Stimulated activated CD4-positive, alpha-beta T cell treated with anti-CD3 and anti-CD28 coated beads, Interleukin-12 subunit alpha, Interleukin-12 subunit beta, amount 100 ng/mL, for 4 hours (primary cell): ENCODE measurements around the gene PIGN.

Source experiments
- DNase-seq: peaks from one replicate; pipeline ENCODE4 v3.0.0-alpha.2; 2020

Gene PIGN

GRCh38 chr18:62105376-62105775, 81.5 kb downstream of the PIGN start:
- DNase-seq: no peak

GRCh38 chr18:62102221-62102620, 84.6 kb downstream of the PIGN start:
- no peak for DNase-seq

GRCh38 chr18:62101321-62101721, 85.5 kb downstream of the PIGN start:
- no peak for DNase-seq

GRCh38 chr18:62098960-62099359, 87.9 kb downstream of the PIGN start:
- no peak for DNase-seq

- DNase-seq: no peak
Measured at GRCh38 chr18:62097698-62098097, 89.2 kb downstream of the PIGN start.

- no peak for DNase-seq
Measured at GRCh38 chr18:62091487-62092120, 95.3 kb downstream of the PIGN start.

- DNase-seq: no peak
Measured at GRCh38 chr18:62089174-62089573, 97.7 kb downstream of the PIGN start.

GRCh38 chr18:62088156-62088555, 98.7 kb downstream of the PIGN start:
- DNase-seq: no peak

- DNase-seq: no peak
Measured at GRCh38 chr18:62085756-62086155, 101.1 kb downstream of the PIGN start.

GRCh38 chr18:62081761-62082294, 105.0 kb downstream of the PIGN start:
- no peak for DNase-seq

- DNase-seq: no peak
Measured at GRCh38 chr18:62081248-62081647, 105.6 kb downstream of the PIGN start.

GRCh38 chr18:62080172-62080900, 106.5 kb downstream of the PIGN start:
- DNase-seq: no peak

- DNase-seq: no peak
Measured at GRCh38 chr18:62073461-62074281, 113.2 kb downstream of the PIGN start.

GRCh38 chr18:62072370-62072769, 114.5 kb downstream of the PIGN start:
- DNase-seq: no peak

- no peak for DNase-seq
Measured at GRCh38 chr18:62071071-62071470, 115.8 kb downstream of the PIGN start.

GRCh38 chr18:62070302-62070701, 116.6 kb downstream of the PIGN start:
- no peak for DNase-seq

- DNase-seq: no peak
Measured at GRCh38 chr18:62069556-62069955, 117.3 kb downstream of the PIGN start.

GRCh38 chr18:62066102-62066818, 120.6 kb downstream of the PIGN start:
- DNase-seq: no peak

- DNase-seq: no peak
Measured at GRCh38 chr18:62064361-62064760, 122.5 kb downstream of the PIGN start.

GRCh38 chr18:62061821-62062478, 124.9 kb downstream of the PIGN start:
- DNase-seq: no peak

GRCh38 chr18:62060820-62061219, 126.0 kb downstream of the PIGN start:
- no peak for DNase-seq

- DNase-seq: no peak
Measured at GRCh38 chr18:62054929-62055498, 131.8 kb downstream of the PIGN start.
